HG02970 (cell line): ENCODE results near the gene BDNF.

Source experiments
- ATAC-seq: cut with Tn5 transposase; IDR thresholded peaks from one replicate; pipeline ENCODE4 v1.9.1; 2021; ENCODE audit warnings: mild to moderate bottlenecking, moderate library complexity, moderate number of reproducible peaks; ENCODE audit not compliant: unreplicated experiment, low FRiP score

Gene BDNF

GRCh38 chr11:27610280-27610679 lies 90.0 kb downstream of the BDNF start:
- no peak for ATAC-seq

GRCh38 chr11:27608951-27609350 lies 91.3 kb downstream of the BDNF start:
- no peak for ATAC-seq

GRCh38 chr11:27605422-27605821 lies 94.8 kb downstream of the BDNF start:
- ATAC-seq = no peak
